ENCODE data around the gene CRABP2. TPM values are rescaled to one million over a fixed set of nuclear protein-coding genes. Genes with fewer than 3 reads are reported as not detected.

CRABP2 gene
- total RNA-seq, 1 experiment from 2014 or later: 1.1 TPM

GRCh38 chr1:156694690-156694962, 10.8 kb downstream of the CRABP2 start:
- no peak overlapping the region for H3K27ac ChIP-seq (ENCODE audit: low read depth, low read length, poor library complexity, severe bottlenecking)
- ChIA-PET CTCF (no interaction called here), POLR2A (ENCODE audit: low non-redundant PET) (no interaction called here)
- no peak overlapping the region for H3K4me3 ChIP-seq (ENCODE audit: low read depth, low read length, poor library complexity, severe bottlenecking)
- BruUV-seq (replicated peaks): no TSS peak
- TF ChIP-seq CTCF (conservative IDR thresholded peaks at IDR 0.05; ENCODE audit: low read depth, low read length) (no peak), EZH2 (IDR thresholded peaks at IDR 0.05; ENCODE audit: borderline replicate concordance, low read depth, low read length, poor library complexity, severe bottlenecking) (no peak)
- H3K4me1 ChIP-seq (ENCODE audit: insufficient read depth, low read length, poor library complexity, severe bottlenecking): peaks cover 21% of the 10 kb centered on the region
- intact Hi-C loops (cut with micrococcal nuclease; ENCODE audit: unreplicated experiment): no loop called here
- H3K9me3 ChIP-seq (ENCODE audit: low read depth, low read length, poor library complexity, severe bottlenecking): no peaks in the 10 kb centered on the region
- DNase-seq (ENCODE audit: low spot score): no peak
- H3K36me3 ChIP-seq (ENCODE audit: insufficient read depth, low read length, poor library complexity, severe bottlenecking): no peaks in the 10 kb centered on the region
- no peaks in the 10 kb centered on the region for H3K27me3 ChIP-seq (replicated peaks; ENCODE audit: insufficient read depth, low read depth, low read length, poor library complexity)

- Histone ChIP-seq H3K4me1 (ENCODE audit: insufficient read depth, low read length, poor library complexity, severe bottlenecking) (peaks cover 22% of the 10 kb centered on the region), H3K27ac (ENCODE audit: low read depth, low read length, poor library complexity, severe bottlenecking) (no peak overlapping the region), H3K27me3 (replicated peaks; ENCODE audit: insufficient read depth, low read depth, low read length, poor library complexity) (no peaks in the 10 kb centered on the region), H3K36me3 (ENCODE audit: insufficient read depth, low read length, poor library complexity, severe bottlenecking) (no peaks in the 10 kb centered on the region), H3K4me3 (ENCODE audit: low read depth, low read length, poor library complexity, severe bottlenecking) (no peak overlapping the region), H3K9me3 (ENCODE audit: low read depth, low read length, poor library complexity, severe bottlenecking) (no peaks in the 10 kb centered on the region)
- DNase-seq (ENCODE audit: low spot score): no peak
- ChIA-PET POLR2A (ENCODE audit: low non-redundant PET) (no interaction called here), CTCF (no interaction called here)
- BruUV-seq (replicated peaks): no TSS peak
- intact Hi-C loops (cut with micrococcal nuclease; ENCODE audit: unreplicated experiment): no loop called here
- TF ChIP-seq CTCF (conservative IDR thresholded peaks at IDR 0.05; ENCODE audit: low read depth, low read length) (no peak), EZH2 (IDR thresholded peaks at IDR 0.05; ENCODE audit: borderline replicate concordance, low read depth, low read length, poor library complexity, severe bottlenecking) (no peak)
These were observed 11.3 kb downstream of the CRABP2 start for GRCh38 chr1:156693848-156694689.

- no TSS peak for BruUV-seq (replicated peaks)
- Histone ChIP-seq H3K36me3 (ENCODE audit: insufficient read depth, low read length, poor library complexity, severe bottlenecking) (no peaks in the 10 kb centered on the region), H3K4me3 (ENCODE audit: low read depth, low read length, poor library complexity, severe bottlenecking) (no peak overlapping the region), H3K9me3 (ENCODE audit: low read depth, low read length, poor library complexity, severe bottlenecking) (no peaks in the 10 kb centered on the region), H3K4me1 (ENCODE audit: insufficient read depth, low read length, poor library complexity, severe bottlenecking) (peaks cover 22% of the 10 kb centered on the region), H3K27me3 (replicated peaks; ENCODE audit: insufficient read depth, low read depth, low read length, poor library complexity) (no peaks in the 10 kb centered on the region), H3K27ac (ENCODE audit: low read depth, low read length, poor library complexity, severe bottlenecking) (no peak overlapping the region)
- intact Hi-C loops (cut with micrococcal nuclease; ENCODE audit: unreplicated experiment): no loop called here
- CTCF ChIA-PET: interaction anchor here (4.7 kb wide), 1 partner anchor 34 kb away, joined by 117 read pairs; the partner anchor contains the start of genes ISG20L2 and METTL25B
- TF ChIP-seq CTCF (conservative IDR thresholded peaks at IDR 0.05; ENCODE audit: low read depth, low read length): no peak
- no peak for TF ChIP-seq EZH2 (IDR thresholded peaks at IDR 0.05; ENCODE audit: borderline replicate concordance, low read depth, low read length, poor library complexity, severe bottlenecking)
- DNase-seq (ENCODE audit: low spot score): peak; percentile 42
- POLR2A ChIA-PET (ENCODE audit: low non-redundant PET): no interaction called here
These were observed 12.2 kb downstream of the CRABP2 start for GRCh38 chr1:156692925-156693847.

Measured in A673 (cell line).